HG03097 (cell line): ENCODE measurements around the gene ELOB.

Source experiments
- ATAC-seq: cut with Tn5 transposase; IDR thresholded peaks from one replicate; pipeline ENCODE4 v1.9.1; 2021; ENCODE audit not compliant: unreplicated experiment, low FRiP score

Gene ELOB

GRCh38 chr16:2777231-2777902, at the start of gene ELOB:
ELOB (minus strand) TSS chr16:2777280; CDS start chr16:2777239, 41 bp downstream.
- ATAC-seq, result peak; percentile 72

GRCh38 chr16:2825906-2826305, 48.8 kb upstream of the ELOB start:
- ATAC-seq, result no peak

GRCh38 chr16:2825049-2825742, 48.1 kb upstream of the ELOB start:
- no peak for ATAC-seq

GRCh38 chr16:2824626-2825025, 47.5 kb upstream of the ELOB start:
- no peak for ATAC-seq

GRCh38 chr16:2822496-2822895, 45.4 kb upstream of the ELOB start:
- no peak for ATAC-seq

GRCh38 chr16:2822158-2822495, 45.0 kb upstream of the ELOB start:
- no peak for ATAC-seq

- ATAC-seq, result no peak
These were observed 44.5 kb upstream of the ELOB start for GRCh38 chr16:2821487-2822157.

- ATAC-seq, result no peak
These were observed 43.9 kb upstream of the ELOB start for GRCh38 chr16:2820836-2821486.

- no peak for ATAC-seq
These were observed 43.1 kb upstream of the ELOB start for GRCh38 chr16:2819939-2820835.

GRCh38 chr16:2819179-2819938, 42.3 kb upstream of the ELOB start:
- ATAC-seq, result no peak

- no peak for ATAC-seq
These were observed 41.3 kb upstream of the ELOB start for GRCh38 chr16:2818272-2818876.

- ATAC-seq, result no peak
These were observed 40.5 kb upstream of the ELOB start for GRCh38 chr16:2817340-2818271.

- no peak for ATAC-seq
These were observed 39.8 kb upstream of the ELOB start, which contains the start of gene PRSS21 for GRCh38 chr16:2816751-2817339. PRSS21 (plus strand) TSS chr16:2817237; CDS start chr16:2817269, 32 bp downstream.

GRCh38 chr16:2815299-2815771, 38.3 kb upstream of the ELOB start:
- ATAC-seq, result no peak

GRCh38 chr16:2814551-2815298, 37.6 kb upstream of the ELOB start:
- no peak for ATAC-seq

- ATAC-seq, result no peak
These were observed 36.7 kb upstream of the ELOB start for GRCh38 chr16:2813771-2814221.
